ENCODE data around the gene POC5. TPM values are rescaled to one million over a fixed set of nuclear protein-coding genes. Genes with fewer than 3 reads are reported as not detected.

Gene POC5
- total and polyA plus RNA-seq, 2 experiments from 2014 or later = 16.2 to 25.9 TPM

Small RNA genes within 50 kb of the gene (small RNA-seq; reads per million reads assigned to genes)
- not detected for gene RNU6-680P (ENCODE audit: low replicate concordance)

Other genes with a start within 250 kb of the POC5 start
- 38.9 and 40.7 TPM in 2 replicates for gene CERT1, start 205.8 kb downstream of the POC5 start, total RNA-seq (2014; rRNA removed; shearing (Covaris generic))
- 36.5 and 37.5 TPM in 2 replicates for gene CERT1, start 205.8 kb downstream of the POC5 start, polyA plus RNA-seq (2016; fragmentation: Nextera tagmentation; extraction: Ambion mirVana)
- gene POLK, start 205.5 kb downstream of the POC5 start, total RNA-seq (2014; rRNA removed; shearing (Covaris generic)) = 10.9 and 14.5 TPM in 2 replicates
- gene POLK, start 205.5 kb downstream of the POC5 start, polyA plus RNA-seq (2016; fragmentation: Nextera tagmentation; extraction: Ambion mirVana) = 5.4 and 6.3 TPM in 2 replicates
- gene ANKDD1B, start 106.0 kb downstream of the POC5 start, total RNA-seq (2014; rRNA removed; shearing (Covaris generic)) = 0.73 TPM in 1 of 2 replicates, not detected in the other
- gene ANKDD1B, start 106.0 kb downstream of the POC5 start, polyA plus RNA-seq (2016; fragmentation: Nextera tagmentation; extraction: Ambion mirVana) = 0.28 and 0.40 TPM in 2 replicates

Measured in GM23338 (cell line).